NCI-H345 treated with DMSO at 0.1 percent for 48 hours (cell line): ENCODE data around the gene NFKB2.

ENCODE experiments used
- DNase-seq: peaks from one replicate; lab custom pipeline; 2025; ENCODE audit not compliant: unreplicated experiment; lab: John Stamatoyannopoulos, UW

The NFKB2 gene

DNA sequence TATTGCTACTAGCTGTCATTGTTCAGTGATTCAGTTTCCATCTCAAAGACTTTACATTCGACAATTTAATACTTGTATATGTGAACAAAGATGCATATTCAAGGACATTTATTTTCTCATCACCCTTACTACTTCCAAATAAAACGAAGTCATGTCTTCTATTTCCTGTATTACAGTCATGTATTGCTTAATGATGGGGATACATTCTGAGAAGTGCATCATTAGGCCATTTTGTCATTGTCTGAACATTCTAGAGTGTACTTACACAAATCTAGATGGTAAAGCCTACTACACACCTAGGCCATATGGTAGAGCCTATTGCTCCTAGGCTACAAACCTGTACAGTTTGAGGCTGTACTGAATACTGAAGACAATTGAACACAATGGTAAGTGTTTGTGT lies 49.3 kb downstream of the NFKB2 start:
- DNase-seq: no peak

DNA sequence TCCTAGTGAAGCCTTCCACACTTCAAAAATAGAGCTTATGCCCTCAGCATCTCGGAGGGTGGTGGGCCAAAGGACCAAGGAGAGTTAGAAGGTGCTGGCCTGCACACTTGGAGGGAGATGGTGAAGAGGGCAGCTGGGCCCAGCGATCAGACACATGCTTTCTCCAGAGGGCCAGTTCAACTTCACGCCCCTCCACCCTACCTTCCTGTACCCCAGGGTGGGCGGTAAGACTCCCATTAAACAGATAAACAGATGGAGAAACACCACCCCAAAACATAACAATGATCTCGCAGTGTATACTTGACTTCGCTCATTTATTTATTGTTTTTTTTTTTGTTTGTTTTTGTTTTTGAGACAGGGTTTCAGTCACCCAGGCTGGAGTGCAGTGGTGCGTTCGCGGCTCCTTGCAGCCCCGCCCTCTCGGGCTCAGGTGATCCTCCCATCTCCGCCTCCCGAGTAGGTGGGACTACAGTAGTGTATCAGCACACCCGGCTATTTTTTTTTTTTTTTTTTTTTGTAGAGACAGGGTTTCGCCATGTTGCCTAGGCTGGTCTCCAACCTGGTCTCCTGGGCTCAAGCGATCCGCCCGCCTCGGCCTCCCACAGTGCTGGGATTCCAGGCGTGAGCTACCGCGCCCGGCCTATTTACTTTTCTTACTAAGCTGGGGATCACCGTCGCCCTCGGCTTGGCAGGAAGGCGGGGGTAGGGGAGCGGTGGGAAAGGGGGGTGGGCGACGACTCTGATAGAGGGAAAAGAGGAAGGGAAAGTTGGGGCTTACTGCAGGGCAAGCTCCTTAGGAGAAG lies 54.0 kb downstream of the NFKB2 start:
- peak; percentile 53 for DNase-seq

DNA sequence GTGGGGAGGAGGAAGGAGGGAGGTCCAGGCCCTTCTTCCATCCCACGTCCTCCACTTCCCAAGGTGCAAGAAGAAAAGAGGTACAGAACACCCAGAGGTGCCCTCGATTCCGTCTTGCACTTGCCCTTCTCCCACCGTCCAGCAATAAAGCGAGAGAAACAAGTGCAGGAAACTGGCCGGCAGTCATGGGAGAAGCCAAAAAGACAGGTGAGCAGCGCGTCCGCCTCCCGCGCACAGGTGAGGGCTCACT lies 54.5 kb downstream of the NFKB2 start:
- DNase-seq: no peak

DNA sequence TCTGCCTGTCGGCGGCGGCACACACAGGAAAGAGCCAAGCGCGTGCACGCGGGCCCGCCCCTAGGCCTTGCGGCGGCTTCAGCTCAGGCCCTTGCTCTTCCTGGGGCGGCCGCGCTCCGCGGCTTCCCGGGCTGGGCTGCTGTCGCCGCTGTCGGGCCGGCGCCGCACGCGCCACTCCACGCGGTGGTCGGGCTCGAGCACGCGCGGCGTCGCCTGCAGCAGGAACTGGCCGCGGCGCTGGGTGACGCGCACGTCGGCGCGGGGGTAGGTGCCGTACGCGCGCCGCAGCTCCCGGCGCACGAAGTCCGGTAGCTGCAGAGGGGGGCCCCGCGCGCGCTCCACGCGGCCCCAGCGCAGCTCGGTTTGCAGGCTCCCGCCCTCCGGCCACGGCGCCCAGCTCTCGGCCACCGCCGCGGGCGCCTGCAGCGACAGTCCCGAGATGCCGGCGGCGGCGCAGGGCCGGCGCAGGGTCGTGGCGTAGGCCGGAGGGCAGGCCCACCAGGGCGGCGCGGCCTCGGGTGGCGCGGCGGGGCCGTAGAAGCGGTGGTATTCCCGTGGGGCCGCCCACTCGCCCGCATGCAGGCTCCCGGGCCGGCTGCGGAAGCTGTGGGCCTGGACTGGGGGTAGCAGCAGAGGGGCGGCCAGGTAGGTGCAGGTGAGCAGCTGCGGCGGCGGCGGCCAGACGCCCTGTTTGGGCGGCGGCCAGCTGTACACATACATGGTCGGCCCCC lies 55.0 kb downstream of the NFKB2 start:
- DNase-seq: peak; percentile 63

DNA sequence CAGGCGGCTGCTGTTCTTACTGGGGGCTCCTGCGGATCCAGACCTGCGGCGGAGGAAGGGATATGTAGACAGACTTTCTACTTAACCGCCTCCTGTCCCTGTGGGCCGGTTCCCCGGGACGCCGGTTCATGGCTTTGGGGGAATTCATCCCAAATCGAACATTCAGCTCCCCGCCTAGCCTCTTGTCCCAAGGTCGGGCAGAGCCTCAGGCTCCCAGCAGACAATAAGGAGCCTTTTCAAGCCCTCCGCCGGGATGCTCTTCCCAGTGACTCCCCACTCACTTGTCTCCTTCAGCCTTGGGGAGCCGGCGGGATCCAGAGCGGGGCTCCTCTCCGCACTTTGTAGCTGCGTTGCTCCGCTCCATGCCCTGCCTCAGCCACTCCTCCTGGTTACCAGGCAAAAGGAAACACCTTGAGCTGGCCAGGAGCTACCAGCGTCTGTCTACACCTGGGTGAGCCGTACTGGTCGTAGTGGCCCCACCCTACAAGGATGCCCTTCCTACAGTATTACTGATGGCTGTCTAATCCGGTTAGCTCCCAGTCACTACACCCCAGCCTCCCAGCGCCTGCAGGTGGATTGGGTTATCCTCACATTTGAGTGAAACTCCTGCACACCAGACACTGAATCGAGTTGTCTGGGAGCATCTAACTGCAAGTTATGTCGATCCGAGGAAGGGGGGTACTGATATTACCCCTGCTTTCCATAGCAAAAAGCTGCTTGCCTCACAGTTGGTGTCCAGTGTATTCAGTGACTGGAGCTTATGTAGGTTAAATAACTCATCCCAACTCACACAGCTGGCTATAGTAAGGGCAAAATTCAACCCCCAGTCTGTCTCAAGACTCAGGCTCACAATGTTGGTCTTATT lies 55.8 kb downstream of the NFKB2 start, which contains the start of gene C10orf95:
C10orf95 (minus strand) TSS at position 439 of the 865 bp plus-strand sequence. CDS start 450 bp downstream, outside the sequence.
- no peak for DNase-seq
